ENCODE data around the gene GLUL. TPM values are rescaled to one million over a fixed set of nuclear protein-coding genes. Genes with fewer than 3 reads are reported as not detected.

GLUL gene
- total RNA-seq = 477 TPM

DNA sequence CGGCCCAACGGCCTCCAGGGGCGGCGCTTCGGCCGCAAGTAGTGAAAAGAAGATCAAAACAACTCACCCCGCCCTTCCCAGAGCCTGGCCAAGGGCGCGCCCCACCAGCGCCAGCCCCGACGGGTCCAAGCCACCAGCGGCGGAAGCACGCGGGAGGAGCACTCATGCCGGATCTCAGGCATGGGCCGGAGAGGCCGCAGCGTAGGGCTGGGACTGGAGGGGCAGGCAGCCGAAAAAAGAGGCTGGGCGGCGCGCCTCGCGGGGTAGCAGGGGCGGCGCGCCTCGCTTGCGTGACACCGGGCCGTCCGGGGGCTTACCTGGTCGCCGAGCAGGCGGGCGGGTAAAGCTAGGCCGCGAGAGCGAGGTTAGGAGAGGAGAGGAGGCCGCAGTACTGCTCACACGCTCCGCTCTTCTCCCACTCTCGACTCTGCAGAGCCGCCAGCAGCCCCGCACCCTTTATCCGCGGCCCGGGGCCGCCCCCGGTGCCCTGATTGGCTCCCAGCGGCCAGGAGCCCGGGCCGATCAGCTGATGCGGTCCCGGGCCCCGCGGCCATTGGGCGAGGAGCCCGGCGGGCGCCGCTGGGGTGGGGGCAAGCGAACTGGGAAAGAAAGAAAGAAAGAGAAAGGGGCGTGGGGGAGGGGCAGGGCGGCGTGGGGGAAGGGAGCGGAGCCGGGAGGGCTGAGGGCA lies at the start of gene GLUL:
Gene GLUL (minus strand): TSS at position 429 of the 688 bp plus-strand sequence. CDS start 3,053 bp downstream, outside the sequence.
- DNase-seq = peak; percentile 92

DNA sequence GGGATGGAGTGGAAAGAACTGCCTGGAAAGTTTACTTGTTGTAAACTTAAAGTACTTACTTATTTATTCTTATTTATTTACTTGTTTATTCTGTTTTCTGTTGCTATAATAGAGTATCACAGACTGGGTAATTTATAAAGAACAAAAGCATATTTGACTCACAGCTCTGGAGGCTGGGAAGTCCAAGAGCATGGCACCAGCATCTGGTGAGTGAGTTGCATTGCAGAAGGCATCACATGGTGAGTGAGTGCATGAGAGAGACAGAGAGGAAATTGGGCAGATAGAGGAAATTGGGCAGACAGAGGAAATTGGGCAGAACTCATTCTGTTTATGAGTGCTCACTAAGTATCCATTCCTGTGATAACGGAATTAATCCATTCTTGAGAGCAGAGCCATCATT lies 46.7 kb upstream of the GLUL start:
- DNase-seq = no peak

DNA sequence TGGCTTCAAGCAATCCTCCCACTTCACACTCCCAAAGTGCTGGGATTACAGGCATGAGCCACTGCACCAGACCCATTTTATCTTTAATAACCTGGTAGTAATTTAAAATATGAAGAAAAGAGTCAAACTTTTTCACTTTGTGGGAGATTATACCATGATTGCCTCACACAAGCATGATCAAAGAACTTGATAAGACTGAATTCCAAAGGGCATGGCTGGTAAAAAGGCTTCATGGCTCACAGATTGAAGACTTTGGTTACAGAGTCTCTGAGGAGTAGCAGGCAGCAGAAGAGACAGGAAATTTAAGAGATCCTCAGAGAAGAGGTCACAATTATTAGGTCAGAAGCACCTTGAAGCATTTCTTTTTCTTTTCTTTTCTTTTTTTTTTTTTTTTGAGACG lies 42.0 kb upstream of the GLUL start:
- no peak for DNase-seq

- DNase-seq = no peak
Measured at GRCh38 chr1:182431278-182431677, 39.7 kb upstream of the GLUL start.

- DNase-seq = no peak
Measured at GRCh38 chr1:182430263-182431068, 38.9 kb upstream of the GLUL start.

GRCh38 chr1:182428043-182428442 lies 36.5 kb upstream of the GLUL start:
- DNase-seq = no peak

GRCh38 chr1:182426442-182427430 lies 35.1 kb upstream of the GLUL start:
- no peak for DNase-seq

DNA sequence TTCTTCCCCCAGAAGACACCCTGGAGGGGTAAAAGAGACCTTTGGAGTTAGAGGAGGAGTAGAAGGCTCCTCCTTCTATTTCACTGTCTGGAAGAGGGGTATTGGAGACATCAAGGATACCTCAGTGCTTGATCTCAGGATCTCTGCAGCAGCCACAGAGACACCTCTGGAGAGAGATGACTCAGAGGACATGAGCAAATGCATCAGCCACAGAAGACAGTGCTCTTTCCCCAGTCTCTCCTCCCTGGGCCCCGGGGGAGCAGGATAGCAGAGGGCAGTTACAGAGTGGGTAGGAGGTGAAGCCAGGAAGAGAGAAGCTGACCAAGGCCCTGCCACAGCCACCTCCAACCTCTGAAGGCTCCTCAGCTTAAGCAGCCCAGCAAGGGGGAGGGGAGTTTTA lies 24.2 kb upstream of the GLUL start:
- no peak for DNase-seq

GRCh38 chr1:182413969-182414368 lies 22.4 kb upstream of the GLUL start:
- no peak for DNase-seq

DNA sequence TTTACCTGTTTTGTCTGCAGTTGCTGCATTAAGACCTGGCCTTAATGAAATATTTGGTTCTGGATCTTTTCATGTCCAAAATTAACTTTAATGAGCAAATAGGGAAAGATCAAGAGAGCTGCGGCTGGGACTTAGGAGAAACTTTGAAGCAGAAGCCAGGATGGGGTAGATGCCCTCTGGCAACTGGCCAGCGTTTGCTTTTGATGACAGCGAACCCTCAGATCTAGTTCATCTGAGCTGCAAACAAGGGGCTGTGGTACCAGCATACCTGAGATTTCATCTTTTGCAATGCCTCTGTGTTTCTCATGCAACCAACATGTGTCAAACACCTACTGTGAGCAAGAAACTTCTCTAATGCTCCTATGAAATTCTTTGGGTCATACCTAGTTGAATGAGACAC lies 21.9 kb upstream of the GLUL start:
- no peak for DNase-seq

DNA sequence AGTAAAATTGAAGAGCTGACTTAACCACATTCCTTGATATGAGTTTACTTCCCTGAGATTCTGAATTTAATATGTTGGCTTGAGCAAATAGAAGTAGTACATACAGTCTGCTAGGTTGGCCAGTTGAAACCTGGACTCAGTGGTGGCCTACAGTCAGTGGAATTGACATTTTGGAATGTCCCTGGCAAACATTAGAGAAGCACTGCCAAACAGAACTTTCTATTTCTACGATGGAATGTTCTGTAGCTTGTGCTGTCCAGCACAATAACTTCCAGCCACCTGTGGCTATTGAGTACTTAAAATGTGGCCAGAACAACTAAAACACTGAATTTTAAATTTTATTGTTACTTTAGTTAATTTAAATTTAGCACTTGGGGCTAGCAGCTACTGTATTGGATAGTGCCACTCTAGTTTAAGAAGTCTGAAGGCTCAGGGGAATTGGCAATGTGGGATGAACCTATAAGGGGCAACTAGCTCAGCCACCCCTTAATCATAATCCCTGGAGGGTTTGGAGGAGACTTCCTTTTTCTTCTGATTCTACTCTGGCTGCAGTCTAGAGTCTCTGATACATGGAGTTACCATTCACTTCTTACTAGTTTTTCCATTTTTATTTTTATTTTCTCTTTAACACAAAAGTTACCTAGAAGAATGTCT lies 19.2 kb upstream of the GLUL start:
- no peak for DNase-seq

GRCh38 chr1:182410138-182410537 lies 18.5 kb upstream of the GLUL start:
- DNase-seq = no peak

GRCh38 chr1:182408435-182409075 lies 17.0 kb upstream of the GLUL start:
- no peak for DNase-seq

GRCh38 chr1:182407724-182408123 lies 16.1 kb upstream of the GLUL start:
- no peak for DNase-seq

- no peak for DNase-seq
Measured at GRCh38 chr1:182406012-182406411, 14.4 kb upstream of the GLUL start.

- no peak for DNase-seq
Measured at GRCh38 chr1:182405578-182405977, 14.0 kb upstream of the GLUL start.

DNA sequence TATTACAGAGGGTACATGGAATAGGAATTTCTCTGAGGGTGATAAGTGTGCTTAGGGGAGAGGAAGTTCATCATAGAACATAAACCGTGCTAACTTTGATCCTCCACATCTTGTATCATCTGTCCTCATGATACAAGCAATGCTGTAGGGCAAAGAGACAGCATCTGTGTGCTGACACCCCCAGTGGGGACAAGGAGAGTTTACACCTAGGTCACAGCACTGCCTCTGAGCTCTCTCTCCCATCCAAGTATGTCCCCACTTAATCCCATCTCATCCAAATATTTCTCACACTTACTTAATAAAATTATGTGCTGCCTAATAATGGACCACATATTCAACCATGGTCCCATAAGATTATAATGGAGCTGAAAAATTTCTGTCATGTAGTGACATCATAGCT lies 13.2 kb upstream of the GLUL start:
- DNase-seq = no peak

GRCh38 chr1:182400567-182400966 lies 9.0 kb upstream of the GLUL start, which contains the start of gene TEDDM1:
TEDDM1 (minus strand) TSS chr1:182400667; CDS start chr1:182400485, 182 bp downstream.
- no peak for DNase-seq

GRCh38 chr1:182397653-182398393 lies 6.2 kb upstream of the GLUL start:
- DNase-seq = no peak

GRCh38 chr1:182395906-182396305 lies 4.3 kb upstream of the GLUL start:
- DNase-seq = no peak
